ENCODE results near the gene ARHGAP19.
A peak's percentile ranks its signal among the peaks of the same experiment; 100 is the strongest.

ARHGAP19 gene

GRCh38 chr10:97228130-97228774, 64.2 kb downstream of the ARHGAP19 start:
- DNase-seq = no peak

DNA sequence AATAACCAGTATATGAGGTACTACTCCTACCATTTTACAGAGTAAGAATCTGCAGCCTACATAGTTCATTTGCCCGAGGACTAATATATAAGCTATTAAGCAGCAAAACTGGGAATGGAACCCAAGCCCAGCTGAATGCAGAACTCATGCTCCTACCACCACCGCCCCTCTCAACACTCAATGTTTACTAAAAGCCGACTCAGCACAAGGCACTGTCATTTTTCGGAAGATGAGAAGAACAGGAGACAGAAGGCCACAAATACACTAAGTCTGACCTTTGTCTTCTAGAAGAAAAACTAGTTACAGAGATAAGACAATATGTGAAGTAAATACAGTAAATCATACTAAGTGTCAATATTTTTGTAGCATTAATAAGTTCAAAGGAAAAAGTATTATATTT, 66.0 kb downstream of the ARHGAP19 start:
- no peak for DNase-seq

- no peak for DNase-seq
Measured at GRCh38 chr10:97224483-97225435, 67.7 kb downstream of the ARHGAP19 start.

DNA sequence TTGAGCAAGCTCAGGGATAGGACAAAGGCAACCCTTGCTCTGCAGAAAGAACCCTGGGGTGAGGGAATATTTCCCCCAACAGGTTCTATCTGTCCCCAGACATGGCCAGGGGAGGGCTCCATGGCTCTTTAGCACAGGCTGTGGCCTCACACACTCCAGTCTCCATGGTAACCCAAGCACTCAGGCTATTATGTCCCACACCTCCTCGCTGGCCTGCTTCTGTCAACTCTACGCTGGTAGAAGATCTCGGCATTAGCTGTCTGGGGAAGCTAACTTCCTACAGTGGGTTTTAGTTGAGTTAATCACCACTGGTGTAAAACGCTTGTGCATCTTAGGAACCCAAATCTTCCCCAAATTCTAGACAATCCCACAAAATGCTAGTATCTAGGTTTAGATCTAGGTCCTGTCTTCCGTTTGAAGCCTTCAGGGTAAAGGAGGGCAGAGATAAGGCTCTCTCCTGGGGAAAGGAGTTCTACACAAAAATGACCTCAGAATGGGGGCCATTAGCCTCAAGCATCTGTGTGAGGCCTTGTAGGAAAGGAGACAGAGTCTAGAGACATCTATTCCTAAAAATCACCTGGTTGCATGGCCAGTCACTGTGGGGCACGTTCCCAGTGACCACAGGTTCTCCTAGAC, 70.0 kb downstream of the ARHGAP19 start:
- DNase-seq = no peak

- no peak for DNase-seq
Measured at GRCh38 chr10:97220355-97220754, 72.1 kb downstream of the ARHGAP19 start.

DNA sequence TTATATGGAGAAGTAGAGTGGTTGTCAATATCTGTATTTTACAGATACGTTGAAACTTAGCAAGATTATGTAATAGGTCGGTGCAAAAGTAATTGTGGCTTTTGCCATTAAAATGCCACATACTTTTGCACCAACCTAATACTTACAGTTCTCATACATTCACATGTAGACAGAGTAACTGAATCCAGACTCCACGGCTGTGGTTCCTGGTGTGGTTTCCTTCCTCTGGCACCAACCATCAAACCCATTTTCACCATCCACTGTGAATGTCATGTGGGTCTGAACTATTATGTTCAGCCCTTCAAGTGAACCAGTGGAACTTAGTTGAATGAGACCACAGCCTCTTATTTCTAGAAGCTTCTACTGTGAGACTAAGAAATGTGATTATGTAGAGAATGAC, 75.1 kb downstream of the ARHGAP19 start:
- no peak for DNase-seq

DNA sequence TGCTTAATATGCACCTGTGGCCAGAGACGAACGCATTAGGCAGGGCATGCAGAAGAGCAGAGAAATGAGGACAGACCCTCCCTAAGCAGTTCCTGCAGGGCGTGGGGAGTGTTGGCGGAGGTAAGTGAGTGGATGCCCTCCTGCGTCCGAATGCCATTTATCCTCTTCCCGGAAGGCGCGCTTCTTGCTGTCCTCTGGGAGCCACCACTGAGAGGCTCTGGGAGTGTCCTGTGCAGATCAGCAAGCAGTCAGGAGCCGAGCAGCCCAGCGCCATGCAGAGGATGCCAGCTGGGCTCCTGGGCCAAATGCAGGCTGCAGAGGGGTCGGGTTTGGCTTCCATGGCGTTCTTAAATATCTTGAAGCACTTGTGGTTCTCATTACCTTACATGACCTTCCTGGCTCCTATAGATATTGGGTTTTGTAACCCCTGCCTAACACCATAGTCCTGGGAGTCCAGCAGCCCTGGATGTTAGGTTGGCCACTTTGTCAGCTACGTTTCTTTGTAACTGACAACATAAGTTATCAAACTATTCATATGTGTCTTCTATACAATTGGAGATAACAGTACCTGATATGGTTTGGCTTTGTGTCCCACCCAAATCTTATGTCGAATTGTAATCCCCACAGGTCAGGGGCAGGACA, 76.7 kb downstream of the ARHGAP19 start:
- DNase-seq = no peak

DNA sequence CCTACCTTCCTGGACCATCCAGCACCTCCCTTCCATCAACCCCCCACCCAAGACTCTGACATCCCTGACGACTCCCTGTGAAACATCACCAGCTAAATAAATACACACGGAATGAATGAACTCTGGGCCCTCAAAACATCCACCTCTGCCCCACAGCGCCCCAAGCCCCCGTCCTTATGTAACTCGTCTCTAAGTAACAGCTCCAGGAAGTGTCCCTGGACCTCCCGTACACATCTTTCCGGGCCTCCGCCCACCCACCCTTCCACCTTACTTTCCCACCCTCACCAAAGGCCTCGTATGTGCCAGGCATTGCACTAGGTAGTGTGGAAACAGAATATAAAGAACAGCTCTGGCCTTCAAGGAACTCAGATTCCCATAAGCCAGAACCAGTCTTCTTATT, 79.0 kb downstream of the ARHGAP19 start:
- no peak for DNase-seq

- DNase-seq = no peak
Measured at GRCh38 chr10:97211229-97211628, 81.2 kb downstream of the ARHGAP19 start.

DNA sequence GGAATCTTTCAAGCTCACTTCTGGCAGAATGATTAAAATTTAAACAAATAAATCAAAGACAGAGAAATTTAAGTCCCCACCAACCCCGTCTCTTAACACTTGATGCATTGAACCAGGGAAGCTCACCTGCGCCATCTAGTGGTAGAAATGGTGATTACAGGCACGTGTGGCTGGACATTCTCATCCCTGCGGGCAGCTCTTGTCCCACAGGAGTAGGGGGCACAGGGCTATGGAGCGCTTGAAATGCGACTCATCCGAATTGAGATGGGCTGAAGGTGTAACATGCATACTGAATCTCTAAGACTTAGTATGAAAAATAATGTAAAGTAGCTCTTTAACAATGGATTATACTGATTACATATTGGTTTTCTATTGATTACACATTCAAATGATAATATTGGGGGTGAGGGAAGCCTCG, 81.9 kb downstream of the ARHGAP19 start:
- peak; percentile 65 for DNase-seq

DNA sequence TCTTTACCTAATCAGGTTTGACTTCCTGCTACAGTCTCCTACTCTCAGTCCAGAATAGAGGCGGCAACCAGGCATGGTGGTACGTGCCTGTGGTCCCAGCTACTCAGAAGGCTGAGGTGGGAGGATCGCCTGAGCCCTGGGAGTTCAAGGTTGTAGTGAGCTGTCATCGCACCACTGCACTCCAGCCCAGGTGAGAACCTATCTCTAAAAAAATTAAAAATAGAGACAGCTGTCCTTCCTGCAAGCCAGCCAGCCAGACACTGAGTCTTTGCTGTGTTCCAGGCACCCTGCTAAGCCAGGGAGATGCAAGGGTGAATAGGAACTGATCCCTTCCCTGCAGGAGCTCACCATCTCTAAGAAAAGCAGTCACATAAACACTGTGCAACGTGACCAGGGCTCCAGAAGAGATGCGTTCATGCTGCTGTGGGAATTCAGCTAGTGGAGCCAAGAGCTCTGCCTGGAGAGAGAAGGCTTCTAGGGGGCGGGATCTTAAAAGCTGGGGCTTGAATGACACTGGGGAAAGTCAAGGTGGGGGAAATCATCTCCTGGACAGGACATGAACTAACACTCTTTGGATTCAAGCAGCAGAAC, 84.6 kb downstream of the ARHGAP19 start:
- no peak for DNase-seq

DNA sequence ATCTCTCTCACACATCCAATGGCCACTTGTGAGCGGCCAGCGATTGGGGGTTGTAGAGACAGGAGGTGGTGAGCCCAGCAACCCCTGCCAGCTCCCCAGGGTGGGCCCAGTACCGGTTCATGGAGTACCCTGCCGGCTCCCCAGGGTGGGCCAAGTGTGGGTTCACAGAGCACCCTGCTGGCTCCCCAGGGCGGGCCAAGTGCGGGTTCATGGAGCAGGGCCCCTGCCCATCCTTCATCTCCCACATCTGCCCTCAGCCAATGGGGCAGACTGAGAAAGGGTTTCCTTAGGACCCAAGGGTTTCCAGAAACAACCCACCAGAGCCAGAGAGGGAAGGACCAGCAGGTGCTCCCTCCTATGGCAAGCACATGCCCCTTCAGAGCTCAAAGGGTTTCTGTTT, 85.3 kb downstream of the ARHGAP19 start:
- no peak for DNase-seq

- no peak for DNase-seq
Measured at GRCh38 chr10:97204826-97205679, 87.4 kb downstream of the ARHGAP19 start.

DNA sequence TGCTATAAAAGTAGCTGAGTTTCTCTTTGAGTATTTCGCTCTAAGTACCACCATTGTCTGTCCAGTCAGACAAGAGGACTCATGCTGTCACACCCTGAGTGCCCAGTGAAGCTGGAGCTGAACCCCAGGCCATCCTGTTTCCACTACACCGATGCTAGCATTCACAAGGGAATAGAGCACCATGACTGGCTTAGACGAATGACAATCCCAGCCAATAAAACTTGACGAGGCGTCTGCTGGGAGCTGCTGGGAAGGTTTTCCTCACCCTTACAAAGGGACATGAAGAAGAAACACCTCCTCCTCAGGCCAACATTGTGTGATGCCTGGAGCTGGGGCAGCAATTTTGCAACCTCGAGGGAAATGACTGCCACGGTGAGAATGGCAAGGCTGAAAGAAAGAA, 89.2 kb downstream of the ARHGAP19 start:
- no peak for DNase-seq

DNA sequence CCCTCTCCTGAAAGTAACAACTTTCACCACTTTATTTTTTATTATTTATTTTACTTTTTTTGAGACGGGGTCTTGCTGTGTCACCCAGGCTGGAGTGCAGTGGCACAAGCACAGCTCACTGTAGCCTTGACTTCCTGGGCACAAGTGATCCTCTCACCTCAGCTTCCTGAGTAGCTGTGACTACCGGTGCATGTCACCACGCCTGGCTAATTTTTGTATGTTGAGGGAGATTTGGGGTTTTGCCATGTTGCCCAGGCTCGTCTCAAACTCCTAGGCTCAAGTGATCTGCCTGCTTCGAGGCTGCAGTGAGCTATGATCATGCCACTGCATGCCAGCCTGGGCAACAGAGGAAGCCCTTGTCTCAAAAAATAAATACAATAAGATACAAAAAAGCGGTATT, 91.8 kb downstream of the ARHGAP19 start:
- DNase-seq = no peak

- DNase-seq = no peak
Measured at GRCh38 chr10:97199152-97199551, 93.3 kb downstream of the ARHGAP19 start.

GRCh38 chr10:97197030-97197500, 95.4 kb downstream of the ARHGAP19 start:
- no peak for DNase-seq

DNA sequence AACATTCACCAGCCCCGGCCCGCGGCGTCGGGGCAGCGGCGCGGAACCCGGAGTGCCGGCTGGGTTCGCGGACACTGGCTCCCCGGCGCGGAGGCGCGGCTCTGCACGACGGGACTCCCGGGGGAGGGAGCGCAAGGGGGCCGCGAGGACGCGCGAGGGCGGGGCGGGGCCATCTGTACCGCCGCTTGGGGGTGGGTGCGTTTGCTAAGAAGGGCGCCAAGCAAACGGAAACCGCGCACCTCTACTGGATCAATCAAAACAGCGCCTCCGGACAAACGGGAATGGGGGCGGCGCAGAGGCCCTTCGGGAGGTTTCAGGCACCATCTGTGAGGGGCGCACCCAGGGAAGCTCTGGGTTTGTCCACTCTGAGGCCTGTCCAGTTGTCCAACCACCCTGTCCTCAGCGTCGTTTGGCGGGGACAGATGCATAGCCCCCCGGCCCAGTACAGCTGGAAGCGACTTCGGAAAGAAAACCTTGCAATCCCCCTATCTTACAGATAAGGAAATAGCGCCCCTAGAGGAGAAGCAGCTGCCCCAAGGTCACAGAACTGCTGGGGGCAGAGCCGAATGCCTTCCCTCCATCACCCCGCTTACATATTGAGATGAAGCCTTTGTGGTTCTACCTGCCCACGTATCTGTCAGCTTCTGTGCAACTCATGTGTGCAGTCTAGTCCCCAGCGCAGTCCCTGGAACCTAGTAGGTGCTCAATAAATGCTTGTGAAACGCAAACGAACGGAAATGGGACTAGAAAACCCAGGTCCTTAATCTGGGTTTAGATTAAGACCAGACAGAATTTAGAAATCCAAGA, 96.0 kb downstream of the ARHGAP19 start:
- peak; percentile 51 for DNase-seq

GRCh38 chr10:97195706-97196222, 96.7 kb downstream of the ARHGAP19 start:
- DNase-seq = no peak

- no peak for DNase-seq
Measured at GRCh38 chr10:97192952-97193435, 99.4 kb downstream of the ARHGAP19 start.

Data from stimulated activated CD4-positive, alpha-beta T cell treated with anti-CD3 and anti-CD28 coated beads, Interleukin-12 subunit alpha, Interleukin-12 subunit beta, amount 100 ng/mL, for 4 hours (primary cell).